A673 (cell line): ENCODE measurements around the gene ZNF280A. TPM values are rescaled to one million over a fixed set of nuclear protein-coding genes. Genes with fewer than 3 reads are reported as not detected.

Source experiments
- BruUV-seq: library from RNA; stranded (reverse); fragments of 400-500 nt; replicated peaks from 2 replicates; lab custom pipeline; 2021; lab: Mats Ljungman, UMichigan
- CTCF ChIA-PET: fragments of 300-600 bp; sonication (Branson Sonifier 250); formaldehyde crosslinking; loops from one replicate; lab custom pipeline; 2022; ENCODE audit warnings: antibody characterized with exemption; lab: Charles Lee
- POLR2A ChIA-PET: fragments of 300-600 bp; sonication (Branson Sonifier 250); formaldehyde crosslinking; loops from one replicate; lab custom pipeline; 2022; ENCODE audit warnings: antibody characterized with exemption; ENCODE audit not compliant: low non-redundant PET; lab: Charles Lee
- DNase-seq: peaks from one replicate; pipeline ENCODE4 v3.0.0-alpha.2; 2015; ENCODE audit warnings: low spot score
- H3K27ac ChIP-seq: fragments of 200-600 bp; sonication (generic); 2 replicates; pipeline ENCODE4 v1.5.1; 2016; ENCODE audit warnings: mixed run types, low read depth, mild to moderate bottlenecking, mixed read lengths, antibody characterized with exemption, low read length; ENCODE audit not compliant: poor library complexity, severe bottlenecking
- H3K27me3 ChIP-seq: fragments of 200-600 bp; sonication (generic); replicated peaks from 2 replicates; pipeline ENCODE4 v1.6.1; 2017; ENCODE audit warnings: mixed run types, low read depth, mild to moderate bottlenecking, mixed read lengths, antibody characterized with exemption, low read length; ENCODE audit not compliant: insufficient read depth, poor library complexity
- H3K36me3 ChIP-seq: fragments of 200-600 bp; sonication (generic); 2 replicates; pipeline ENCODE4 v1.6.1; 2016; ENCODE audit warnings: mixed run types, mild to moderate bottlenecking, mixed read lengths, antibody characterized with exemption, low read length; ENCODE audit not compliant: insufficient read depth, poor library complexity, severe bottlenecking
- H3K4me1 ChIP-seq: fragments of 200-600 bp; sonication (generic); 2 replicates; pipeline ENCODE4 v1.6.1; 2017; ENCODE audit warnings: mixed run types, mild to moderate bottlenecking, mixed read lengths, antibody characterized with exemption, low read length; ENCODE audit not compliant: insufficient read depth, poor library complexity, severe bottlenecking
- H3K4me3 ChIP-seq: fragments of 200-600 bp; sonication (generic); 2 replicates; pipeline ENCODE4 v1.5.1; 2016; ENCODE audit warnings: low read depth, mixed run types, mild to moderate bottlenecking, mixed read lengths, low read length; ENCODE audit not compliant: poor library complexity, severe bottlenecking
- H3K9me3 ChIP-seq: fragments of 200-600 bp; sonication (generic); 2 replicates; pipeline ENCODE4 v1.6.1; 2016; ENCODE audit warnings: mixed run types, low read depth, mild to moderate bottlenecking, mixed read lengths, antibody characterized with exemption, low read length; ENCODE audit not compliant: poor library complexity, severe bottlenecking
- CTCF ChIP-seq: fragments of 300-800, 200-600 bp; sonication (generic); conservative IDR thresholded peaks from 2 replicates; pipeline ENCODE4 v1.5.1; 2017; ENCODE audit warnings: low read depth, mild to moderate bottlenecking, antibody characterized with exemption, low read length, moderate library complexity, mixed read lengths
- EZH2 ChIP-seq: fragments of 200-600 bp; sonication (generic); IDR thresholded peaks from 2 replicates; pipeline ENCODE4 v1.6.1; 2017; ENCODE audit warnings: borderline replicate concordance, low read depth, mild to moderate bottlenecking, mixed read lengths, antibody characterized with exemption, low read length; ENCODE audit not compliant: poor library complexity, severe bottlenecking
- intact Hi-C: fragments of 100-400 bp; cut with micrococcal nuclease; formaldehyde crosslinking; loops from one replicate; pipeline ENCODE4 v1.10.0; 2022; ENCODE audit not compliant: unreplicated experiment
- total RNA-seq: library from RNA; stranded (reverse); gene quantifications from 2 replicates; pipeline ENCODE4 v1.2.3, GENCODE V29; 2021

ZNF280A gene
- total RNA-seq, 1 experiment from 2014 or later: not detected

- no TSS peak for BruUV-seq
- H3K27ac ChIP-seq: no peak overlapping the region
- CTCF ChIA-PET: interaction anchor here (0.7 to 1.0 kb wide), 3 partner anchors 245 to 413 kb away, joined by 3 read pairs; no protein-coding TSS in a partner anchor
- no peaks in the 10 kb centered on the region for H3K27me3 ChIP-seq
- DNase-seq: no peak
- H3K4me3 ChIP-seq: no peak overlapping the region
- H3K36me3 ChIP-seq: no peaks in the 10 kb centered on the region
- TF ChIP-seq EZH2: no peak
- TF ChIP-seq CTCF: no peak
- POLR2A ChIA-PET: no interaction called here
- intact Hi-C loops: loop anchor here (5.0 kb wide), 1 partner anchor 493 kb away; no protein-coding TSS in a partner anchor
- no peaks in the 10 kb centered on the region for H3K4me1 ChIP-seq
- peaks cover 5% of the 10 kb centered on the region for H3K9me3 ChIP-seq
Measured at GRCh38 chr22:22464541-22465054, 55.5 kb downstream of the ZNF280A start.

DNA sequence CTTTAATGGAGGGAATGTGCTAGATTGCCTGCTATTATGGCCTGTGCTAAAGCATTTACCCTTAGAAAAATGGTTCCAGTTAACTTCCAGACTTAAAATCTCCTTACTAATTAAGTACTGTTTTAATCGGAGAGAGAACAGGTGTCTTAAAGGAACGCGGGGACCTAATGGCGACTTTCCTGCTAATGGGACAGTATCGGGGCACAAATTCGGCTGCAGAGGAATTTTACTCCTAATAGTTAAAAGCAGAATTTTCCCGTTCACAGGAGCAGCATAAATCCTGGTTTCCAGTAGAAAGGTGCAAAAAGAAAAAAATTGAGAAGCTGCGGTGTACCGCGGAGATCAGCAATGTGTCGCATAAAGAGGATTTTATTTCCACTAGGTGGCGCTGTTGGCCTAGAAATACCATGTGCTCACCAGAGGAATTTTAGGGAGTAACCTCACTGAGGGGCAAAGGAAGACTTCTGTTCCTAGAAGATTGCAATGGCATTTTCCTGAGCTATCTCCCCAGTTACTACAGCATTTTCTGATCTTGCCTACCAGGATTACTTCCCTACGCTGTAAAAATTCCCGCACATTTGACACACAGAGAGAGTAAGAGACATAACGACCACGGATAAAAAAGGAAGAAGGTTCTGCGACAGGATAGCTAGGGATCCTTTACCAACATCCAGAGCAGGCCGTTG lies 56.1 kb downstream of the ZNF280A start:
- Histone ChIP-seq H3K27ac (no peak overlapping the region), H3K4me3 (peak overlapping the region; percentile 8), H3K9me3 (peaks cover 11% of the 10 kb centered on the region), H3K27me3 (no peaks in the 10 kb centered on the region), H3K36me3 (no peaks in the 10 kb centered on the region), H3K4me1 (no peaks in the 10 kb centered on the region)
- ChIA-PET CTCF (interaction anchor here (0.7 to 1.0 kb wide), 4 partner anchors 246 to 420 kb away, joined by 3 to 7 read pairs (median 3); no protein-coding TSS in a partner anchor), POLR2A (interaction anchor here (0.7 kb wide), 1 partner anchor 646 kb away, joined by 3 read pairs; no protein-coding TSS in a partner anchor)
- peak; percentile 83 for DNase-seq
- peak; percentile 76 for TF ChIP-seq CTCF
- no peak for TF ChIP-seq EZH2
- BruUV-seq: no TSS peak
- intact Hi-C loops: no loop called here

Other genes with a start within 250 kb of the ZNF280A start
- 7.7 and 7.8 TPM in 2 replicates for gene ZNF280B, start 11.5 kb downstream of the ZNF280A start, total RNA-seq
- gene PRAME, start 39.0 kb upstream of the ZNF280A start, total RNA-seq: 14.1 and 35.4 TPM in 2 replicates
- not detected in 2 replicates for gene GGTLC2, start 124.3 kb upstream of the ZNF280A start, total RNA-seq